SK-N-SH treated with all-trans-retinoic acid at 6 μM for 48 hours (cell line): ENCODE data around the gene RPL28.

Experiments
- GLIS3 ChIP-seq: fragments of 250-450 bp; sonication (Bioruptor Pico); IDR thresholded peaks from 2 replicates; pipeline ENCODE4 v1.5.0; 2020; ENCODE audit warnings: mild to moderate bottlenecking, moderate library complexity
- PPARA ChIP-seq: fragments of 250-450 bp; sonication (Bioruptor Pico); IDR thresholded peaks from 2 replicates; pipeline ENCODE4 v1.5.0; 2020; ENCODE audit warnings: mild to moderate bottlenecking, borderline replicate concordance
- RARB ChIP-seq: fragments of 250-450 bp; sonication (Bioruptor Pico); IDR thresholded peaks from 2 replicates; pipeline ENCODE4 v1.8.0; 2021; ENCODE audit warnings: mild to moderate bottlenecking, moderate library complexity
- TCF4 ChIP-seq: fragments of 250-450 bp; sonication (Bioruptor Pico); IDR thresholded peaks from 2 replicates; pipeline ENCODE4 v1.8.0; 2021; ENCODE audit warnings: mild to moderate bottlenecking, moderate library complexity, borderline replicate concordance
- TOX ChIP-seq: fragments of 250-450 bp; sonication (Bioruptor Pico); IDR thresholded peaks from 2 replicates; pipeline ENCODE4 v1.8.0; 2021; ENCODE audit warnings: mild to moderate bottlenecking, moderate library complexity, borderline replicate concordance
- ZFP3 ChIP-seq: fragments of 250-450 bp; sonication (Bioruptor Pico); IDR thresholded peaks from 2 replicates; pipeline ENCODE4 v1.5.0; 2020; ENCODE audit warnings: mild to moderate bottlenecking, moderate library complexity
- ZFP30 ChIP-seq: fragments of 450-650 bp; formaldehyde crosslinking; IDR thresholded peaks from 2 replicates; pipeline ENCODE4 v1.5.0; 2022; ENCODE audit warnings: mild to moderate bottlenecking, moderate library complexity
- ZNF565 ChIP-seq: fragments of 450-650 bp; formaldehyde crosslinking; conservative IDR thresholded peaks from 2 replicates; pipeline ENCODE4 v1.5.0; 2020; ENCODE audit warnings: low read depth, mild to moderate bottlenecking, moderate library complexity
- TF ChIP-seq, protein P1 (sequence below): fragments of 250-450 bp; sonication (Bioruptor Pico); IDR thresholded peaks from 2 replicates; pipeline ENCODE4 v1.5.1; 2020; ENCODE audit warnings: low read depth, mild to moderate bottlenecking, moderate library complexity
- TF ChIP-seq, protein P2 (sequence below): fragments of 250-450 bp; sonication (Bioruptor Pico); IDR thresholded peaks from 2 replicates; pipeline ENCODE4 v1.8.0; 2020; ENCODE audit warnings: mild to moderate bottlenecking, moderate library complexity, borderline replicate concordance

DNA sequence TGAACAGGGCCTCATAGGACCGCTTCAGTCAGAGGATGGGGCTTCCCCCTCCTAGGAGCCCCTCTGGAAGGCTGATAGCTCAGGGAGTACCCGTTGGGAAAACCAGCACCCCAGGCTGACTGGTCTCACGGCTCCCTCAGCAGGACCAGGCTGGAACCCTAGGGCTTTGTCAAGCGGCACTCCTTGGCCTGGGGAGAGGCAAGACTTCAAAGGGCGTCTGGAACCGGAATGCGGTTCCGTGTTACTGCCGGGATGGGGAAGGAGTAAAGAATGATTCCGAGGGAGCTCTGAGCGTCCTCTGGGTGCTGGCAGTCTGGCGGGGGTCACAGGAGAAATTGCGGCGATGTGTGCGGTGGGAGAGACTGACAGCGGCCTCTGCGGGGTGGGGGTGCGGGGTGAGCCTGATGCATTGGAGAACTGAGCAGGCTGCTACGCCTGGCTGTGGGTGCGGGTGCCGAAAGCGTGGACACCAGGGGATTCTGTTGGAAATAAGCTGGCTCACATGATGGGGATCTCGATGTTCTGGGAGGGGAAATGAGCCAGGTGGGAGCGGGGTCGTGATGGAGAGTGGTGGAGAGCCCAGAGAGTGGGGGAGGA lies 33.1 kb upstream of the RPL28 start:
- TF ChIP-seq RARB: no peak
- TF ChIP-seq, protein P1, sequence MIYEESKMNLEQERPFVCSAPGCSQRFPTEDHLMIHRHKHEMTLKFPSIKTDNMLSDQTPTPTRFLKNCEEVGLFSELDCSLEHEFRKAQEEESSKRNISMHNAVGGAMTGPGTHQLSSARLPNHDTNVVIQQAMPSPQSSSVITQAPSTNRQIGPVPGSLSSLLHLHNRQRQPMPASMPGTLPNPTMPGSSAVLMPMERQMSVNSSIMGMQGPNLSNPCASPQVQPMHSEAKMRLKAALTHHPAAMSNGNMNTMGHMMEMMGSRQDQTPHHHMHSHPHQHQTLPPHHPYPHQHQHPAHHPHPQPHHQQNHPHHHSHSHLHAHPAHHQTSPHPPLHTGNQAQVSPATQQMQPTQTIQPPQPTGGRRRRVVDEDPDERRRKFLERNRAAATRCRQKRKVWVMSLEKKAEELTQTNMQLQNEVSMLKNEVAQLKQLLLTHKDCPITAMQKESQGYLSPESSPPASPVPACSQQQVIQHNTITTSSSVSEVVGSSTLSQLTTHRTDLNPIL: no peak
- TF ChIP-seq GLIS3 (CRISPR knock-in tag): no peak
- TF ChIP-seq TOX (CRISPR knock-in tag): no peak
- no peak for TF ChIP-seq ZFP3
- TF ChIP-seq ZFP30 (CRISPR knock-in tag): no peak
- TF ChIP-seq, protein P2, sequence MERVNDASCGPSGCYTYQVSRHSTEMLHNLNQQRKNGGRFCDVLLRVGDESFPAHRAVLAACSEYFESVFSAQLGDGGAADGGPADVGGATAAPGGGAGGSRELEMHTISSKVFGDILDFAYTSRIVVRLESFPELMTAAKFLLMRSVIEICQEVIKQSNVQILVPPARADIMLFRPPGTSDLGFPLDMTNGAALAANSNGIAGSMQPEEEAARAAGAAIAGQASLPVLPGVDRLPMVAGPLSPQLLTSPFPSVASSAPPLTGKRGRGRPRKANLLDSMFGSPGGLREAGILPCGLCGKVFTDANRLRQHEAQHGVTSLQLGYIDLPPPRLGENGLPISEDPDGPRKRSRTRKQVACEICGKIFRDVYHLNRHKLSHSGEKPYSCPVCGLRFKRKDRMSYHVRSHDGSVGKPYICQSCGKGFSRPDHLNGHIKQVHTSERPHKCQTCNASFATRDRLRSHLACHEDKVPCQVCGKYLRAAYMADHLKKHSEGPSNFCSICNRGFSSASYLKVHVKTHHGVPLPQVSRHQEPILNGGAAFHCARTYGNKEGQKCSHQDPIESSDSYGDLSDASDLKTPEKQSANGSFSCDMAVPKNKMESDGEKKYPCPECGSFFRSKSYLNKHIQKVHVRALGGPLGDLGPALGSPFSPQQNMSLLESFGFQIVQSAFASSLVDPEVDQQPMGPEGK (CRISPR knock-in tag): no peak
- TF ChIP-seq TCF4 (CRISPR knock-in tag): no peak
- no peak for TF ChIP-seq ZNF565 (CRISPR knock-in tag)
- no peak for TF ChIP-seq PPARA (CRISPR knock-in tag)
